Transverse colon (tissue), 4 donors: Measurements from ENCODE around the gene TNRC6C. TPM values are rescaled to one million over a fixed set of nuclear protein-coding genes. Genes with fewer than 3 reads are reported as not detected.

Source experiments
- DNase-seq: peaks from one replicate; pipeline ENCODE4 v3.0.0-alpha.2; 2019
- H3K27ac ChIP-seq, 4 donors: fragments of 200-600 bp; sonication (generic); 2 replicates each; pipeline ENCODE4 v1.5.1; 2016 to 2018; ENCODE audit warnings: inconsistent platforms in 4 of 4
- H3K27me3 ChIP-seq: fragments of 200-600 bp; sonication (generic); 2 replicates; pipeline ENCODE4 v1.5.1; 2017; ENCODE audit warnings: inconsistent platforms
- H3K36me3 ChIP-seq, 4 donors: fragments of 200-600 bp; sonication (generic); 2 replicates each; pipeline ENCODE4 v1.5.1; 2017 to 2019; ENCODE audit warnings: inconsistent platforms in 4 of 4
- H3K4me1 ChIP-seq, 4 donors: fragments of 200-600 bp; sonication (generic); 2 replicates each; pipeline ENCODE4 v1.5.1; 2017 to 2020; ENCODE audit warnings: inconsistent platforms in 4 of 4
- H3K4me3 ChIP-seq, 4 donors: fragments of 200-600 bp; sonication (generic); 1 replicate in 1 of 4; 2 replicates in 3 of 4; pipeline versions ENCODE4 v1.5.1 to v1.6.1; 2017 to 2019; ENCODE audit warnings: inconsistent platforms in 4 of 4
- H3K9me3 ChIP-seq, 2 donors: fragments of 200-600 bp; sonication (generic); 2 replicates each; pipeline ENCODE4 v1.5.1; 2017 to 2019; ENCODE audit warnings: inconsistent platforms in 2 of 2
- CTCF ChIP-seq, 5 experiments: fragments of 200-600 bp in 3 of 5; fragments of 450-650 bp in 2 of 5; sonication (generic) in 3 of 5; IDR thresholded peaks; 1 replicate in 2 of 5; 2 replicates in 3 of 5; pipeline ENCODE4 v1.5.1; 2016 to 2017; ENCODE audit warnings: antibody characterized with exemption in 5 of 5, inconsistent platforms in 3 of 5, mild to moderate bottlenecking in 2 of 5, moderate library complexity in 1 of 5
- EP300 ChIP-seq: sonication (generic); formaldehyde crosslinking; IDR thresholded peaks from one replicate; pipeline ENCODE4 v1.6.1; 2017; ENCODE audit warnings: antibody characterized with exemption, low read depth
- POLR2A ChIP-seq: fragments of 450-650 bp; IDR thresholded peaks from one replicate; pipeline ENCODE4 v1.6.1; 2016; ENCODE audit warnings: antibody characterized with exemption, mild to moderate bottlenecking, moderate library complexity
- POLR2AphosphoS5 ChIP-seq, 3 donors: sonication (generic); formaldehyde crosslinking; IDR thresholded peaks; one replicate each; pipeline ENCODE4 v1.6.1; 2016; ENCODE audit warnings: antibody characterized with exemption in 3 of 3
- WGBS, 2 donors: methylation state at CpG; one replicate each; pipeline ENCODE4 v1.1.5; 2018; ENCODE audit warnings: low coverage in 1 of 2; 5-methylcytosine and 5-hydroxymethylcytosine counted together
- in situ Hi-C, 4 donors: fragments of 200-750 bp; cut with MboI; loops; one replicate each; pipeline versions ENCODE4 v1.15.0 to v1.15.1; 2017; ENCODE audit warnings: low sequenced_read_pairs in 3 of 4, low pct_ligation_motif_present in 1 of 4, low pct_unique_long_range_greater_than_20kb in 1 of 4
- intact Hi-C: fragments of 100-400 bp; cut with DNase I; formaldehyde crosslinking; loops from one replicate; pipeline ENCODE4 v1.15.1; 2023; ENCODE audit warnings: low total_unique reads
- total RNA-seq, 4 donors: library from RNA; depleted of rRNA; stranded (reverse); fragments of >200 nt; gene quantifications; one replicate each; pipeline ENCODE4 v1.1.0, GENCODE V29; 2016

TNRC6C gene
- total RNA-seq, 4 donors from 2014 or later, result 7.5 to 16.9 (median 9.9) TPM

- Histone ChIP-seq H3K9me3 (no peaks in the 10 kb centered on the region), H3K27ac (no peak overlapping the region), H3K4me3 (no peak overlapping the region), H3K27me3 (no peaks in the 10 kb centered on the region), H3K36me3 (no peaks in the 10 kb centered on the region), H3K4me1 (peaks cover 0 to 14% (median 2%) of the 10 kb centered on the region in 4 donors)
- DNase-seq, result no peak
- no peak for TF ChIP-seq POLR2A
- TF ChIP-seq POLR2AphosphoS5 (IDR thresholded peaks at IDR 0.05), result no peak
- TF ChIP-seq CTCF (IDR thresholded peaks at IDR 0.05), result no peak
- 53 to 88% methylated on average over 1 to 6 of the region's 6 CpGs for WGBS, 2 donors
- in situ Hi-C loops (no loop called here), intact Hi-C loops (no loop called here)
Measured at GRCh38 chr17:77995146-77995852, 36.8 kb downstream of the TNRC6C start.

DNA sequence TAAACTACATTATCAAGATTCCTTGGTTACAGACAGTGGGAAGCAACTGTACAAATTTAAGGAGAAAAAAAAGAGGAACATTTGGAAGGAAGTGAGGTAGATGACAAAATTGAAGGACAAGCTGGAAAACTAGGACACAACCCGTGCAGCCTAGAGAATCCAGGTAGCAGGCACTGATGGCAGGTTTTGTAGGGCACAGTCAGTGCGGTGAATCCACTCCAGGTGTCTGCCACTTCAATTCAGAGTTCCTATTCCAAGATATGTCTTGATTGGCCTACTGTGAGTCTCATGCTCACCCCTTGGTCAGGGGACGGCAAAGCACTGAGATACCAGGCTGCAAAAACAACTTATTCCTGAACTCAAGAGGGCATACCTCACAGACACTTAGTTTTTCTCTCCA lies 37.8 kb downstream of the TNRC6C start:
- Histone ChIP-seq H3K9me3 (no peaks in the 10 kb centered on the region), H3K27ac (no peak overlapping the region), H3K4me3 (no peak overlapping the region), H3K4me1 (peaks cover 0 to 16% (median 2%) of the 10 kb centered on the region in 4 donors), H3K27me3 (no peaks in the 10 kb centered on the region), H3K36me3 (no peaks in the 10 kb centered on the region)
- DNase-seq, result no peak
- no peak for TF ChIP-seq CTCF (IDR thresholded peaks at IDR 0.05)
- no peak for TF ChIP-seq EP300
- TF ChIP-seq POLR2A, result no peak
- TF ChIP-seq POLR2AphosphoS5 (IDR thresholded peaks at IDR 0.05), result no peak
- WGBS, 2 donors, result 83 to 93% methylated on average over 2 to 3 of the region's 3 CpGs
- in situ Hi-C loops (no loop called here), intact Hi-C loops (no loop called here)

DNA sequence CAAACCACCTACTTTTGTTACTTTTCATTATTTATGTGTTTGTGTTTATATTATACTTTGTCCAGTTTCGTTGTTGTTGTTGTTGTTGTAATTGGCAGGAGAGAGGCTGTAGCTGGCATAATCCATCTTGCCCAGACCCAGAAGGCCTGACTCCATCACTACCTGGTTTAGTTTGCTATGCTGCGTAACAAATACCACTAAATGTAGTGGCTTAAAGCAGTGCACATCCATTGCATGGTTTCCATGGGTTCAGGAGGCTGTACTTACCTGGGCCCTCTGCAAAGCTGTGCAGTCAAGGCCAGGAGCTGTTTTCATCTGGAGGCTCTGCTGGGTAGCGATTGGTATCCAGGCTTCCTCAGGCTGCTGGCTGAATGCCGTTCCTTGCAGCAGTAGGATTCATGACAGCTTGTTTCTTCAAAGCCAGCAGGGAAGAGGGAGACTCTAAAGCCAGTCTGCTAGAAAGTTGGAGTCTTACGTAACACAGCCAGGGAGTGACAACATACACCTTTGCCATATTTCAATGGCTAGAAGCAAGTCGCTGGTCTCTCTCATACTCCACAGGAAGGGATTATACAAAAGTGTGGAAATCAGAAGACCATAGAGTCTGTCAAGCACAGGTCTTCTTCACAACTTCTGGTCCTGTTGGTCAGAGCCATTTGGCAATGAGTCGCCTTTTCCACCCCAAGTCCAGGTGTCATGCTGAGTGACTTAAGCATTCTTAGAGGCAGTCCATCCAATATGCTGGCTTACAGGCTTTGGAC lies 41.1 kb downstream of the TNRC6C start:
- Histone ChIP-seq H3K9me3 (no peaks in the 10 kb centered on the region), H3K36me3 (no peaks in the 10 kb centered on the region), H3K4me3 (no peak overlapping the region), H3K27me3 (no peaks in the 10 kb centered on the region), H3K4me1 (peaks cover 0 to 19% (median 2%) of the 10 kb centered on the region in 4 donors), H3K27ac (no peak overlapping the region)
- in situ Hi-C loops (loop anchor here in 1 of 4 donors (25.0 kb wide), 1 partner anchor 462 kb away; no protein-coding TSS in a partner anchor), intact Hi-C loops (no loop called here)
- WGBS, 2 donors, result 94 to 97% methylated on average over 6 to 7 of the region's 7 CpGs
- DNase-seq, result no peak
- no peak for TF ChIP-seq EP300
- TF ChIP-seq CTCF (IDR thresholded peaks at IDR 0.05), result no peak
- TF ChIP-seq POLR2A, result no peak
- no peak for TF ChIP-seq POLR2AphosphoS5 (IDR thresholded peaks at IDR 0.05)

DNA sequence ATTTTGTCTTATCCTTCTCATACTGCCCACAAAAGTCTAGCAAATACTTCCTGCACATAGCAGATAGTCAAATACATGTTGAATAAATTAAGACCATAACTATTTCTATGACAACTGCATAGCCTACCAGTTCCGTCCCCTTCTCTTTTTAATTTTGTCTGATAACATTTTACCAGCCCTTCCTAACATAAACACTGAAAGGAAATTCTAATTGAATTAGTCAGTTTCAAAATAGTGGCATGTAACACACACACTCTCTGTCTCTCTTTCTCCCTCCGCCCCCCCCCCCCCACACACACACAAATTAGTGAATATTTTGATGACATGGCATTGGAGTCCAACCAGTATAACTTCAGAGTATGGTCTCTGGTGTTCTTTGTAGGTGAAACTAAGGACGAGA lies 41.8 kb downstream of the TNRC6C start:
- Histone ChIP-seq H3K9me3 (no peaks in the 10 kb centered on the region), H3K4me1 (peaks cover 0 to 14% (median 0%) of the 10 kb centered on the region in 4 donors), H3K4me3 (no peak overlapping the region), H3K27me3 (no peaks in the 10 kb centered on the region), H3K27ac (no peak overlapping the region), H3K36me3 (no peaks in the 10 kb centered on the region)
- intact Hi-C loops (no loop called here), in situ Hi-C loops (loop anchor here in 1 of 4 donors (25.0 kb wide), 1 partner anchor 463 kb away; no protein-coding TSS in a partner anchor)
- 62 to 89% methylated on average over 3 of the region's 3 CpGs for WGBS, 2 donors
- no peak for TF ChIP-seq POLR2AphosphoS5 (IDR thresholded peaks at IDR 0.05)
- TF ChIP-seq EP300, result no peak
- TF ChIP-seq CTCF (IDR thresholded peaks at IDR 0.05), result no peak
- no peak for TF ChIP-seq POLR2A
- no peak for DNase-seq
